GM19328 (cell line): ENCODE measurements around the gene MRPL28.

ENCODE experiments used
- ATAC-seq: cut with Tn5 transposase; IDR thresholded peaks from one replicate; pipeline ENCODE4 v1.9.1; 2021; ENCODE audit warnings: mild to moderate bottlenecking, moderate library complexity; ENCODE audit not compliant: unreplicated experiment

The MRPL28 gene

DNA sequence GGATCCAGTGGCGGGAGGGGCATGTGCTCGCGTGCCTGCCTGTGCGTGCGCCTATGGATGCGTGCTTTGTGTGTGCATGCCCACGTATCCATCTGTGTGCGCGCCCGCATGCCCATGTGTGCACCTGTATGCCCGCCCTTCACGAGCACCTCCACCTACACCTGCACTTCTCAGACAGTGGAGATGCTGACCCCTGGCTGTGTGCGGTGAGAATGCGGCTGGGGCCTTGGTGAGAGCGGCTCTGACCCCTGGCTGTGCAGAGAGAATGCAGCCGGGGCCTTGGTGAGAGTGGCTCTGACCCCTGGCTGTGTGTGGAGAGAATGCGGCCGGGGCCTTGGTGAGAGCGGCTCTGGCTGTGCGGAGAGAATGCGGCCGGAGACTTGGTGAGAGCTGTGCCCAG lies 51.7 kb downstream of the MRPL28 start:
- no peak for ATAC-seq

DNA sequence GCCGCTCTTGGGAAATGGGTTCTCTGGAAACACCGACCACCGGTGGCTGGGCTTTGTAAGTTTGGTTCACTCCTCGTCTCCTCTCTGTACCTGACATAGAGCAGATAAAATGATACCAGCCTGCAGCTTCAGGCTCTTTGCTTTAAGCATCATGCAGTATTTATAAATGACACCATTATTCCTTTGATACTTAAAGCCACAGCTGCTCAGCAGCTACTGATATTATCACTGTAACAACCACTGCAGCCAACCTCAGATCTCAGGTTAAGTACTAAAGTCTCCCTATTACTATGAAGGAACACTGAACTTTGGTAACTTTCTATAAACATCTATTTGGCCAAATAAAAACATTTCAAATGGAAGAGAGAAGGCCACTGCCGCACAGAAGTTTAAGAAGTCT lies 52.8 kb downstream of the MRPL28 start:
- no peak for ATAC-seq
